HG02885 (cell line): ENCODE data around the gene BICDL2.

Experiments used
- ATAC-seq: cut with Tn5 transposase; IDR thresholded peaks from one replicate; pipeline ENCODE4 v1.9.1; 2021; ENCODE audit warnings: mild to moderate bottlenecking; ENCODE audit not compliant: unreplicated experiment, poor library complexity

BICDL2 gene

GRCh38 chr16:3051009-3051408 is 14.3 kb upstream of the BICDL2 start:
- no peak for ATAC-seq

GRCh38 chr16:3050487-3050886 is 13.7 kb upstream of the BICDL2 start:
- no peak for ATAC-seq

- no peak for ATAC-seq
Observed at GRCh38 chr16:3049921-3050481, 13.3 kb upstream of the BICDL2 start.

GRCh38 chr16:3047387-3047720 is 10.6 kb upstream of the BICDL2 start:
- ATAC-seq = no peak

GRCh38 chr16:3046641-3047386 is 10.1 kb upstream of the BICDL2 start:
- no peak for ATAC-seq

- ATAC-seq = peak; percentile 42
Observed at GRCh38 chr16:3045758-3046640, 9.3 kb upstream of the BICDL2 start, which contains the start of gene MMP25. Gene MMP25, plus strand, starts transcription at chr16:3046561. Its CDS starts 357 bp downstream, at chr16:3046918.

GRCh38 chr16:3044708-3045107 is 8.0 kb upstream of the BICDL2 start:
- ATAC-seq = no peak

- no peak for ATAC-seq
Observed at GRCh38 chr16:3042376-3042775, 5.6 kb upstream of the BICDL2 start.

- ATAC-seq = no peak
Observed at GRCh38 chr16:3038896-3039295, 2.2 kb upstream of the BICDL2 start.

- no peak for ATAC-seq
Observed at GRCh38 chr16:3038256-3038655, 1.5 kb upstream of the BICDL2 start.

GRCh38 chr16:3035972-3036725 is 595 bp downstream of the BICDL2 start:
- ATAC-seq = no peak

- no peak for ATAC-seq
Observed at GRCh38 chr16:3035289-3035971, 1.3 kb downstream of the BICDL2 start.

- ATAC-seq = no peak
Observed at GRCh38 chr16:3032624-3033023, 4.1 kb downstream of the BICDL2 start.

GRCh38 chr16:3030222-3031212 is 6.2 kb downstream of the BICDL2 start:
- ATAC-seq = no peak

- no peak for ATAC-seq
Observed at GRCh38 chr16:3029491-3030221, 7.1 kb downstream of the BICDL2 start.

GRCh38 chr16:3028716-3029319 is 7.9 kb downstream of the BICDL2 start:
- no peak for ATAC-seq

GRCh38 chr16:3027983-3028715 is 8.6 kb downstream of the BICDL2 start:
- peak; percentile 37 for ATAC-seq
